ENCODE measurements around the gene LRRN2. TPM values are rescaled to one million over a fixed set of nuclear protein-coding genes. Genes with fewer than 3 reads are reported as not detected.

The LRRN2 gene
- total and polyA plus RNA-seq, 9 of the 15 experiments (the other 6 are each of a cell fraction or from before 2014, with no cell fraction given), result 0.05 TPM; not detected in 8

- Histone ChIP-seq H3K9ac (ENCODE audit: insufficient read depth in 1 of 2, low read depth in 2 of 2, low read length in 2 of 2) (no peak overlapping the region; a peak in 2 of 4 replicates), H3K4me2 (ENCODE audit: insufficient read depth, low read length) (no peak overlapping the region; the same call in 1 of the 2 replicates), H3K9me1 (ENCODE audit: control insufficient read depth, insufficient read depth, low read length) (no peaks in the 10 kb centered on the region), H2AFZ (ENCODE audit: low read depth, low read length) (peak overlapping the region; percentile 15; the same call in 1 of the 2 replicates), H4K20me1 (replicated peaks; ENCODE audit: control insufficient read depth, insufficient read depth, low read length) (no peaks in the 10 kb centered on the region), H3K36me3 (ENCODE audit: control insufficient read depth, insufficient read depth, low read length) (no peaks in the 10 kb centered on the region), H3K4me1 (replicated peaks in 1 of 2; ENCODE audit: control insufficient read depth in 2 of 2, insufficient read depth in 2 of 2, low read length in 2 of 2) (peaks cover 17 to 19% of the 10 kb centered on the region in 2 experiments; a peak in 4 of 5 replicates), H3K4me3 (no peak overlapping the region), H3K27ac (ENCODE audit: extremely low read depth, low read depth, low read length) (no peak overlapping the region), H3K9me3 (replicated peaks; ENCODE audit: control insufficient read depth, insufficient read depth, low read depth, low read length) (no peaks in the 10 kb centered on the region), H3K79me2 (ENCODE audit: control insufficient read depth, insufficient read depth, low read length) (no peaks in the 10 kb centered on the region), H3K27me3 (ENCODE audit: control insufficient read depth in 2 of 2, insufficient read depth in 2 of 2, low read length in 2 of 2) (no peaks in the 10 kb centered on the region)
- CTCF ChIA-PET (ENCODE audit: low intra/inter-chr PET ratio), result no interaction called here
- FAIRE-seq (no peak), ATAC-seq (0 out of 3 replicates have a peak, but pooled peaks have one; percentile 13), DNase-seq (ENCODE audit: extremely low read depth in 1 of 4, low spot score in 3 of 4) (no peak)
- BruUV-seq (replicated peaks), result no TSS peak
- POLR2A ChIA-PET, result interaction anchor here (1.4 to 3.0 kb wide), 3 partner anchors 11 to 61 kb away, joined by 3 to 23 read pairs (median 5); no protein-coding TSS in a partner anchor
- 58% methylated on average over 10 of the region's 10 CpGs for WGBS (ENCODE audit: insufficient coverage, low coverage, missing lambda C conversion rate)
- in situ Hi-C loops (cut with MboI), result no loop called here
- intact Hi-C loops (cut with micrococcal nuclease), result no loop called here
- TF ChIP-seq SPI1 (IDR thresholded peaks at IDR 0.05; ENCODE audit: borderline replicate concordance, low read depth, low read length), result peak; percentile 82; the same call in 1 of the 2 replicates
- no peak for TF ChIP-seq STAT6 (CRISPR knock-in tag; IDR thresholded peaks at IDR 0.05)
- TF ChIP-seq SMARCE1 (IDR thresholded peaks at IDR 0.05), result peak; percentile 39; the same call in 1 of the 2 replicates
- TF ChIP-seq CCAR2 (IDR thresholded peaks at IDR 0.05; ENCODE audit: low read depth, low read length), result no peak
- 0 out of 2 replicates have a peak, but pooled peaks have one; percentile 2 for TF ChIP-seq MAFK (IDR thresholded peaks at IDR 0.05; ENCODE audit: low read length)
- TF ChIP-seq SRSF7 (optimal IDR thresholded peaks at IDR 0.05; ENCODE audit: low read depth, low read length), result no peak
- TF ChIP-seq IRF2 (CRISPR knock-in tag; IDR thresholded peaks at IDR 0.05), result no peak
- no peak for TF ChIP-seq NONO (IDR thresholded peaks at IDR 0.05; ENCODE audit: low read depth in 2 of 2, low read length in 1 of 2)
- TF ChIP-seq KAT8 (IDR thresholded peaks at IDR 0.05; ENCODE audit: low read depth), result no peak
- TF ChIP-seq, protein P1, sequence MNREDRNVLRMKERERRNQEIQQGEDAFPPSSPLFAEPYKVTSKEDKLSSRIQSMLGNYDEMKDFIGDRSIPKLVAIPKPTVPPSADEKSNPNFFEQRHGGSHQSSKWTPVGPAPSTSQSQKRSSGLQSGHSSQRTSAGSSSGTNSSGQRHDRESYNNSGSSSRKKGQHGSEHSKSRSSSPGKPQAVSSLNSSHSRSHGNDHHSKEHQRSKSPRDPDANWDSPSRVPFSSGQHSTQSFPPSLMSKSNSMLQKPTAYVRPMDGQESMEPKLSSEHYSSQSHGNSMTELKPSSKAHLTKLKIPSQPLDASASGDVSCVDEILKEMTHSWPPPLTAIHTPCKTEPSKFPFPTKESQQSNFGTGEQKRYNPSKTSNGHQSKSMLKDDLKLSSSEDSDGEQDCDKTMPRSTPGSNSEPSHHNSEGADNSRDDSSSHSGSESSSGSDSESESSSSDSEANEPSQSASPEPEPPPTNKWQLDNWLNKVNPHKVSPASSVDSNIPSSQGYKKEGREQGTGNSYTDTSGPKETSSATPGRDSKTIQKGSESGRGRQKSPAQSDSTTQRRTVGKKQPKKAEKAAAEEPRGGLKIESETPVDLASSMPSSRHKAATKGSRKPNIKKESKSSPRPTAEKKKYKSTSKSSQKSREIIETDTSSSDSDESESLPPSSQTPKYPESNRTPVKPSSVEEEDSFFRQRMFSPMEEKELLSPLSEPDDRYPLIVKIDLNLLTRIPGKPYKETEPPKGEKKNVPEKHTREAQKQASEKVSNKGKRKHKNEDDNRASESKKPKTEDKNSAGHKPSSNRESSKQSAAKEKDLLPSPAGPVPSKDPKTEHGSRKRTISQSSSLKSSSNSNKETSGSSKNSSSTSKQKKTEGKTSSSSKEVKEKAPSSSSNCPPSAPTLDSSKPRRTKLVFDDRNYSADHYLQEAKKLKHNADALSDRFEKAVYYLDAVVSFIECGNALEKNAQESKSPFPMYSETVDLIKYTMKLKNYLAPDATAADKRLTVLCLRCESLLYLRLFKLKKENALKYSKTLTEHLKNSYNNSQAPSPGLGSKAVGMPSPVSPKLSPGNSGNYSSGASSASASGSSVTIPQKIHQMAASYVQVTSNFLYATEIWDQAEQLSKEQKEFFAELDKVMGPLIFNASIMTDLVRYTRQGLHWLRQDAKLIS (CRISPR knock-in tag; IDR thresholded peaks at IDR 0.05), result no peak
- TF ChIP-seq CHD2 (IDR thresholded peaks at IDR 0.05; ENCODE audit: low read depth, low read length), result no peak
- TF ChIP-seq GABPA (tag; conservative IDR thresholded peaks at IDR 0.05; ENCODE audit: low read depth), result no peak
- no peak for TF ChIP-seq THAP7 (CRISPR knock-in tag; IDR thresholded peaks at IDR 0.05)
- TF ChIP-seq SMC3 (conservative IDR thresholded peaks at IDR 0.05; ENCODE audit: insufficient read depth, low read depth, low read length), result no peak
Measured at GRCh38 chr1:204683284-204684205, 2.0 kb downstream of the LRRN2 start.

Data from K562 (cell line).